GM12891 (cell line): ENCODE measurements around the gene GATA5.

Source experiments
- DNase-seq: peaks from one replicate; pipeline ENCODE4 v3.0.0; 2011; ENCODE audit warnings: low spot score; ENCODE audit not compliant: insufficient read length
- FAIRE-seq: peaks from 2 replicates; lab custom pipeline; 2011; peaks lifted over from hg19 to GRCh38; lab: Jason Lieb, UNC
- PAX5 ChIP-seq: IDR thresholded peaks from 2 replicates; pipeline ENCODE4 v1.6.1; 2011; ENCODE audit warnings: low read length, moderate library complexity, mild to moderate bottlenecking; ENCODE audit not compliant: insufficient read depth, severe bottlenecking
- POLR2A ChIP-seq: IDR thresholded peaks from 2 replicates; pipeline ENCODE4 v1.6.1; 2011; ENCODE audit warnings: low read depth, low read length, control low read depth
- POLR2AphosphoS5 ChIP-seq: IDR thresholded peaks from 2 replicates; pipeline ENCODE4 v1.6.1; 2011; ENCODE audit warnings: low read depth, low read length, control low read depth
- POU2F2 ChIP-seq: IDR thresholded peaks from 2 replicates; pipeline ENCODE4 v1.6.1; 2011; ENCODE audit warnings: low read depth, mild to moderate bottlenecking, control low read depth, low read length, moderate library complexity
- SPI1 ChIP-seq: IDR thresholded peaks from 2 replicates; pipeline ENCODE4 v1.6.1; 2011; ENCODE audit warnings: low read depth, low read length, control low read depth
- TAF1 ChIP-seq: IDR thresholded peaks from 2 replicates; pipeline ENCODE4 v1.6.1; 2011; ENCODE audit warnings: low read depth, low read length, control low read depth

GATA5 gene

DNA sequence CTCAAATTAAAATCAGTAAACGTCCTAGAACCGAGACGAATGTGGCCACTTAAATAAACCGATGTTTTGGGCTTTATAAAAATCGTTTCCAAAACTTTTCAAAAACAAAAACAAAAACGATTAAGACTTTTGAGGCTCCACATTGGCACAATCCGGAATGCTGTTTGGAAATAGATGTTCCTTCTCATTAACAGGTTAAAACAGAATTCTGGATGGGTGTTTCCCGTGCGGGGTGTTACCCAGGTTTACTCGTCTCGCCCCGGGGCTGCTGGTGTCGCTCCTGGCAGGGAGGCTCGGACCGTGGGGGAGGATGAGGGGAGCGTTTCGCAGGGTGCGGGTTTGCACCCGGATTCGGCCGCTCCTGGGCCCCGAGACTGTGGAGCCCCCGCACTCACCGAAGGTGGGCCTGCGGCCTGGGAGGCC, 1.2 kb downstream of the GATA5 start:
- TF ChIP-seq TAF1 = no peak
- TF ChIP-seq POLR2AphosphoS5 = no peak
- no peak for TF ChIP-seq POLR2A
- no peak for TF ChIP-seq SPI1
- no peak for TF ChIP-seq POU2F2
- no peak for TF ChIP-seq PAX5
- FAIRE-seq (no peak), DNase-seq (no peak)

DNA sequence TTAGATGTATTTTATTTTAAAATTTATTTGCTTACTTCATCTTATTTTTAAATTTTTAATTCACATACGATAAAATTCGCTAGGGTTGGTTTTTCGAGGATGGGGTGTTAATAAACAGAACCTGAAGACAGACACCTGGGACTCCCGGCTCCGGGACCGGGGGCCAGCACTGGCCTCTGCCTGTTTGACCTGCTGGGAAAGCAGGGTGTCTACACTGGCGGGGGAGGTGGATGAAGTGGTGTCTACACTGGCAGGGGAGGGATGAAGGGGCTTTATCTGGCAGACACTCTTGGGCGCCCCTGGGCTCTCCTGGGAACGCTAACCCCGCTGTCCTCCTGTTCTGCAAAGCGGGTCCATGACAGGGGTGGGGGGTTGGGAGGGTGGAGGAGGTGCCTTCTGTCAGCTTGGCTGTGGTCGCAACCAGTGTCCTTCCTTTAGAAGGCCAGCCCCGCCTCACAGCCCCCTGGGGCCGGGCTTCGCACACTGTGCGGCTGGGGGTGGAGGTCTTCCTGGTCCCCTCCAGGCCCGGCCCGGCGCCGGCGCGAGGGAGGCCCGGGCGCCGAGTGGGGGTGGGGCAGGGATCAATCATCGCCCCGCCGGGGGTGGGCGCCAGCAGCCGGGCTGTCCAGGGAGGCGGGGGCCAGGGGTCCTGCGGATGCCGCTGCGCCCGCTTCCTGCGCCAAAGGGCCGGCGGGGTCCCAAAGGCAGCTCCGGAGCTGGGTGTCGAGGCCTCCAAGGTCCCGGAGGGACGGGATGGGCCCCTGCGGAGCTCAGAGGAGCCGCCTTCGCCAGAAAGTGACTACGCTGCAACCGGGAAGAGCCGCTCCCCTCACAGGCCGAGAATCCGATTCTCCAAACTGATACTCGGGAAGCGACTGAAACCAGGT, 1.8 kb downstream of the GATA5 start:
- DNase-seq (no peak), FAIRE-seq (no peak)
- TF ChIP-seq PAX5 = no peak
- no peak for TF ChIP-seq POLR2A
- TF ChIP-seq POLR2AphosphoS5 = no peak
- no peak for TF ChIP-seq TAF1
- TF ChIP-seq POU2F2 = no peak
- no peak for TF ChIP-seq SPI1

DNA sequence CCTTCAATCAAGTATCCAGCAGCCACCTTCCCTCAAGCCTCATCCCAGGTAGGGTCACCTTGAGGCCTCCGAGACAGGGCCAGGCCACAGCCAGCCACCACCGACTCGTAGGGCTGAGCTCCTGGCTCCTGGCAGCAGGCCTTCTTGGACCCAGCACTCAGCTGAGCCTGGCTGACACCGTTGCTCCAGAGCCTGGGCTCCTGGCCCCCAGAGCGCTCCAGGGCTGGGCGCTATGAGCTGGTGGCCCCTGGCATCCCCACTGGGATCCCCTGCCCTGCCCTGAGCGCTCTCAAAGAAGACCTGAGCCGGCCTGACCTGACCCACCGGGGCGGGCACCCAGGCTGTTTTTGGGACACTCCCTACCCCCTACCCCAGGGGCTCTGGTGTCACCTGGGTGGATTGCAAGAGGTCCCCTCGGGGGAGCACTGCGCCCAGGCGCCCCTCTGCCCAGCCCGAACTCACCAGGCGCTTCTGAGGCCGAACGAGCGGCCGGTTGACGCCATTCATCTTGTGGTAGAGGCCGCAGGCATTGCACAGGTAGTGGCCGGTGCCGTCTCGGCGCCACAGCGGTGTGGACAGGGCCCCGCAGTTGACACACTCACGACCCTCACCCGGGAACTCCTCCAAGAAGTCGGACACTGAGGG, 2.7 kb downstream of the GATA5 start:
- FAIRE-seq (no peak), DNase-seq (no peak)
- TF ChIP-seq TAF1 (no peak), SPI1 (no peak), PAX5 (no peak), POLR2A (no peak), POU2F2 (no peak), POLR2AphosphoS5 (no peak)

DNA sequence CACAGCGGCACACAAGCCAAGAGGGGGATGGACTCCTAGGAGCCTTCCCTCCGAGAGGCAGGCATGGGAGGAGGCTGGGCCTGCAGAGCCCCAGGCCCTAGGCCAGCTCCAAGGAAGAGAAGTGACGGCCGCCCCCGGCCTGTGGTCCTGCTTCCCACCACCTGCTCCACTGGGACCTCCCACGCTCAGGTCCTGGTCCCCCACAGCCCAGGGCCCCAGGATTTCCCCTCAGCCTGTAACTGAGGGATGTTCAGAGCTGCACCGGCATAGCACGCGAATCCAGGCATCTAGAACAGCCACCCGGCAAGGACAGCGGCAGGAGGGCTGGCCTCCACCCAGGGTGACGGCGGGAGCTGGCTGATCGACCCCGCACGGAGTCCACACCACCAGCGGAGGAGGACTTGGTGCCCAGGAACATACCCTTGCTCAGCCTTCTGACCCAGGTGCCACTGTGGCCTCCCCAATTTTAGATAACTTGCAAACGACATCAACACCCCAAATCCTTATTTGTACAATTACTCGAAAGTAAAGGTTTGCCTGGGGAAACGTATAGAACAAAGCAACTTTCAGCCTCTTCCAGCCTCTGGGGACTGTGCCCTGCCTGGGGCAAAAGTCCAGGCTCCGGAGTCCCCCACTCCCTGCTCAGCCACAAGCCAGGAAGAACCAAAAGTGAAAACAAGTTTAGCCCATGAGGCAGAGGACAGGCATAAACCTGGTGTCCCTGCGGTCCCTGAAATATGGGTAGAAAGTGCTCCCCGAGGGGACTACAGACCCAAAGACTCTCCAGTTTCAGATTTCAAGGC, 3.5 kb downstream of the GATA5 start:
- FAIRE-seq (no peak), DNase-seq (no peak)
- no peak for TF ChIP-seq POLR2A
- TF ChIP-seq PAX5 = no peak
- TF ChIP-seq POU2F2 = no peak
- TF ChIP-seq SPI1 = no peak
- TF ChIP-seq POLR2AphosphoS5 = no peak
- TF ChIP-seq TAF1 = no peak

DNA sequence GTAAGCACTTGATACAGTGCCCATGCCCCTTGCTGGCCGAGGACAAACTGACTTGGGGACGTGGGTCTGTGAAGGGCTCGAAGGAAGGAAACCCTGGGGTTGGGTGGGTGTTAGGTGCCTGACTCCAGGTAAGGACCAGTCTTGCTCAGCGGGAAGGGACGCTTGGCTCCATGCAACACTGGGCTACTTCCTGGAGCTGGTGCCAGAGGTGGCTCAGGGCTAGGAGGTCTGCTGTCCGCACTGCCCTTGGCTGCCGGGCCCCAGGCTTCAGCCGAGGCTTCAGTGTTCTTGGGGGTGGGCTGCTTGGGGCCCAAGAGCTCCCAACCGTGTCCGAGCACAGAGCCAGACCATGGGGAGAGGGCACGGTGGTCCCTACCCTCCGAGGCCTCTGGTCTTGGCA, 5.3 kb downstream of the GATA5 start:
- FAIRE-seq = no peak

DNA sequence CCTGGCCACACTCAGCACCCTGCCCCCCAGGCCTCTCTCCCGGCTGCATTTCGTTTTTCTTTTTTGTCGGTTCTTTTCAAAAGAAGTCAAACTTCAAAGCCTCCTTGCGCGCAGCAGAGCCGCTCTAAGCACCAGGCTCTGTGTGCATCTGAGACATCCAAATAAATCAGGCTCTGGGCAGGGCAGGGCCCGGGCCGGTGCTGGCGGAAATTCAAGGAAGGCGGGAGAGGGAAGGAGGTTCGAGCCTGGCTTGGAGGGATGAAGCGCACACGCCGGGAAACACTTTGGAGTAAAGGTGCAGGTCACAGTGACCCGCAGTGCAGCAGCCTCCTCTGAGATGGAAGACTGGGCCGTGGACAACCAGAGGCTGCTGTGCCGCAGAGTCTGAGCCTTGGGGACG, 5.8 kb downstream of the GATA5 start:
- DNase-seq (no peak), FAIRE-seq (no peak)
- no peak for TF ChIP-seq POU2F2
- no peak for TF ChIP-seq POLR2AphosphoS5
- TF ChIP-seq TAF1 = no peak

More for the DNA sequence above, 5.3 kb downstream of the GATA5 start:
- DNase-seq = no peak
- TF ChIP-seq POU2F2 = no peak
- TF ChIP-seq PAX5 = no peak
- TF ChIP-seq POLR2AphosphoS5 = no peak
- no peak for TF ChIP-seq TAF1
- TF ChIP-seq SPI1 = no peak
- TF ChIP-seq POLR2A = no peak

DNA sequence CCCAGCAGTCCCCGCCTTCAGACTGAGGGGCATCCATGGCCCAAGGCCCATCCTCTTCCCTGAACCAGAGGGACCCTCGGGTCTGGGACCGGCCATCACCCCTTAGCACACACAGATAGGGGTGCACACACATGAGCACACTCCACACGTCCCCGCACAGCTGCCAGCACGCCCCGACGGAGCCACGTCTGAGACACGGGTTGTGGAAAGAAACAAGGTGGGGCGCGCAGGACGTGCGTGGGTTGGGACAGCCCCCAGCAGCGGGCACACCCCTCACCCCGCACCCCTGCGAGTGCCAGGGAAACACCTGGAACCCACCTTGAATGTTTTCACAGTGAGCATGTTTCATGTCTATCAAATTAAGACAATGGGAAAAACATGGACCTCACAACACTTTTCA, 6.4 kb downstream of the GATA5 start:
- FAIRE-seq (no peak), DNase-seq (no peak)
- no peak for TF ChIP-seq POLR2AphosphoS5
- TF ChIP-seq SPI1 = no peak
- TF ChIP-seq TAF1 = no peak
- TF ChIP-seq POU2F2 = no peak
- TF ChIP-seq POLR2A = no peak
- TF ChIP-seq PAX5 = no peak

DNA sequence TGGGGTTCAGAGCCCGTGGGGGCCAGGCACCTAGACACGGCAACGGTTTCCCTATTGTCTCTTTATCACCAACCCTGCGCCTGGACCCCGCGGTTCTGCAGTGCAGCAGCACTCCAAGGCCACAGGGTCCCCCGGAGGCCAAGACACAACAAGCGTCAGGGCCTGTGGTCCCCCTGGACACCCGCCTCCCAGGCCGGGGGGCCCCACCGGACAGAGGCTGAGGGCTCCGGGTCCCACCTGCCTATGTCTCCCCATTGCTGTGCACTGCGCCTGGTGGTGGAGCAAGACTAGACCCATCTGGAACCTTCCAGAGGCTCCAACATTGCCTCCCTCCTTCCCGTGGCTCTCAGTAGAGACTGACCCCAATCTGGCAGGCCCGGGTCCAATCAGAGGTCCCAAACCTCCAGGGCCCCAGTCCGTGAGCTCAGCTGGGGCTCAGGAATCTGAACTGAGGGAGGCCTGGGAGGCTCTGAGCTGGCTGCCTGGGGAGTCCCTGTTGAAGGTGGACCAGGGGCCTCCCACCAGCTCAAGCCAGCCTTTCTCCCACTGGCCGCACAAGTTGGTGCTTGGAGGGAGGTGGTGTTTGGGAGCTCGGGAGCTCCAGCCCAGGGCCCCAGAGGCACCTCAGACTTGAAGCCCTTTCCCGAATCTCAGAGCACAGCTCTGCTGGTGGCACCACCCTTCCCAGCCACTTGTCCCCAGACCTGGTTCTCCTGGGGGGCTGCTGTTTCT, 8.8 kb downstream of the GATA5 start:
- DNase-seq (no peak), FAIRE-seq (no peak)
- TF ChIP-seq PAX5 (no peak), TAF1 (no peak)

DNA sequence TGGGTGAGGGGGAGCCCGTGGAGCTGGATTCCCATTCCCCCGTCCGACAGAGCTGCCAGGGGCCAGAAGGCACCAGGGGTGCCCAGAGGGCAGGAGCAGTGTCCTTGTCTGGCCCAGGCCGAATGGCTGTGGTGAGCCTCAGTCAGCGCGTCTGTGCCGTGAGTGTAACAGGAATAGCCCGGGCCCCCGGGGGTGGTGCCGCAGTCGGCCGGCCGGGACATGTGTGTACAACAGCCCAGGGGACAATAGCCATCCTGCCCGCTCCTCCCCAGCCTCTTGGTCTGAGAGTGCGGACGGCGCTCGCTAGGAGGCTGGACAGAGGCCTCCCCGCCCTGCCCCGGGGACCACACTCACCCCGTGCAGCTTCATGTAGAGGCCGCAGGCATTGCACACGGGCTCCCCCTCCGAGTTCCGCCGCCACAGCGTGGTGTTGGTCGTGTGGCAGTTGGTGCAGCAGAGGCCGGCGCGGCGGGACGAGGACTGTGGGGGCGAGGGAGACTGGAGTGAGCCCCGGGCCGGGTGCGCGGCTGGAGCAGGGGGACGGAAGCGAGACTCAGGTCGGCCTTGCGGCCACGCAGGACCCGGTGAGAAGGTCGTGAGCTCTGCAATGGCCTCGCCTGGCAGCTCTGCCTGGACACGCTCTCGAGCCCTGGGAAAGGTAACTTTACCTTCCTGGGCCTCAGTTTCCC, 9.6 kb downstream of the GATA5 start:
- no peak for FAIRE-seq
- DNase-seq = no peak
- TF ChIP-seq PAX5 (no peak), POLR2AphosphoS5 (no peak), SPI1 (no peak), POU2F2 (no peak), POLR2A (no peak), TAF1 (no peak)
